ENCODE measurements around the gene MKLN1. TPM values are rescaled to one million over a fixed set of nuclear protein-coding genes. Genes with fewer than 3 reads are reported as not detected.

MKLN1 gene
- total and polyA plus RNA-seq, 2 of the 13 experiments (the other 11 are each of a cell fraction or from before 2014, with no cell fraction given), result 33.6 to 43.5 TPM

- Histone ChIP-seq H3K4me1 (ENCODE audit: insufficient read depth, low read length) (peaks cover 14% of the 10 kb centered on the region), H2AFZ (ENCODE audit: low read length) (no peak overlapping the region), H3K27me3 (ENCODE audit: control insufficient read depth in 1 of 2, insufficient read depth in 2 of 2, low read length in 2 of 2) (no peaks in the 10 kb centered on the region), H3K4me2 (ENCODE audit: low read depth, low read length) (no peak overlapping the region), H3K27ac (ENCODE audit: extremely low read length, insufficient read depth, low read length) (no peak overlapping the region), H3K79me2 (ENCODE audit: insufficient read depth, low read length) (peaks cover 92% of the 10 kb centered on the region), H3K9me3 (ENCODE audit: low read length) (peaks cover 5% of the 10 kb centered on the region), H3K36me3 (replicated peaks in 1 of 2; ENCODE audit: control insufficient read depth in 1 of 2, insufficient read depth in 2 of 2, low read length in 2 of 2) (peaks cover 0 to 18% of the 10 kb centered on the region in 2 experiments; a peak in 2 of 5 replicates), H4K20me1 (ENCODE audit: insufficient read depth, low read length) (peaks cover 57% of the 10 kb centered on the region), H3K9ac (ENCODE audit: insufficient read depth, low read depth, low read length) (no peak overlapping the region), H3K4me3 (replicated peaks in 1 of 3; ENCODE audit: insufficient read depth in 1 of 3, low read depth in 2 of 3, low read length in 3 of 3) (no peak overlapping the region)
- 100% methylated on average over 1 of the region's 1 CpG for WGBS (ENCODE audit: low lambda C conversion rate)
- DNase-seq (ENCODE audit: low spot score), result no peak
- FAIRE-seq, result no peak
- intact Hi-C loops (cut with micrococcal nuclease; ENCODE audit: unreplicated experiment) (no loop called here), in situ Hi-C loops (cut with HindIII; ENCODE audit: extremely low pct_ligation_motif_present, low pct_unique_long_range_greater_than_20kb) (no loop called here)
- TF ChIP-seq RFX5 (IDR thresholded peaks at IDR 0.05; ENCODE audit: low read depth, low read length) (no peak), HOXD1 (CRISPR knock-in tag; IDR thresholded peaks at IDR 0.05) (no peak), ZNF274 (CRISPR knock-in tag; IDR thresholded peaks at IDR 0.05) (no peak), TAF15 (IDR thresholded peaks at IDR 0.05; ENCODE audit: low read depth, low read length, poor library complexity, severe bottlenecking) (no peak), ELF3 (CRISPR knock-in tag; IDR thresholded peaks at IDR 0.05) (no peak), SOX5 (CRISPR knock-in tag; IDR thresholded peaks at IDR 0.05; ENCODE audit: borderline replicate concordance) (no peak), RBM39 (IDR thresholded peaks at IDR 0.05; ENCODE audit: low read depth, low read length, poor library complexity, severe bottlenecking) (no peak), DPF2 (CRISPR knock-in tag; IDR thresholded peaks at IDR 0.05; ENCODE audit: borderline replicate concordance, low read depth) (no peak), ATF3 (CRISPR knock-in tag; IDR thresholded peaks at IDR 0.05) (no peak), REST (IDR thresholded peaks at IDR 0.05; ENCODE audit: borderline replicate concordance in 1 of 2, low read depth in 1 of 2, low read length in 2 of 2) (no peak), MZF1 (CRISPR knock-in tag; IDR thresholded peaks at IDR 0.05; ENCODE audit: borderline replicate concordance) (no peak)
- TF ChIP-seq, protein P1, sequence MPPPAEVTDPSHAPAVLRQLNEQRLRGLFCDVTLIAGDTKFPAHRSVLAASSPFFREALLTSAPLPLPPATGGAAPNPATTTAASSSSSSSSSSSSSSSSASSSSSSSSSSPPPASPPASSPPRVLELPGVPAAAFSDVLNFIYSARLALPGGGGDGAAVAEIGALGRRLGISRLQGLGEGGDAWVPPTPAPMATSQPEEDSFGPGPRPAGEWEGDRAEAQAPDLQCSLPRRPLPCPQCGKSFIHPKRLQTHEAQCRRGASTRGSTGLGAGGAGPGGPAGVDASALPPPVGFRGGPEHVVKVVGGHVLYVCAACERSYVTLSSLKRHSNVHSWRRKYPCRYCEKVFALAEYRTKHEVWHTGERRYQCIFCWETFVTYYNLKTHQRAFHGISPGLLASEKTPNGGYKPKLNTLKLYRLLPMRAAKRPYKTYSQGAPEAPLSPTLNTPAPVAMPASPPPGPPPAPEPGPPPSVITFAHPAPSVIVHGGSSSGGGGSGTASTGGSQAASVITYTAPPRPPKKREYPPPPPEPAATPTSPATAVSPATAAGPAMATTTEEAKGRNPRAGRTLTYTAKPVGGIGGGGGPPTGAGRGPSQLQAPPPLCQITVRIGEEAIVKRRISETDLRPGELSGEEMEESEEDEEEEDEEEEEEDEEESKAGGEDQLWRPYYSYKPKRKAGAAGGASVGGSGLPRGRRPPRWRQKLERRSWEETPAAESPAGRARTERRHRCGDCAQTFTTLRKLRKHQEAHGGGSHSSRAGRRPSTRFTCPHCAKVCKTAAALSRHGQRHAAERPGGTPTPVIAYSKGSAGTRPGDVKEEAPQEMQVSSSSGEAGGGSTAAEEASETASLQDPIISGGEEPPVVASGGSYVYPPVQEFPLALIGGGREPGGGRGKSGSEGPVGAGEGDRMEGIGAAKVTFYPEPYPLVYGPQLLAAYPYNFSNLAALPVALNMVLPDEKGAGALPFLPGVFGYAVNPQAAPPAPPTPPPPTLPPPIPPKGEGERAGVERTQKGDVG (CRISPR knock-in tag; IDR thresholded peaks at IDR 0.05; ENCODE audit: borderline replicate concordance), result no peak
- TF ChIP-seq, protein P2, sequence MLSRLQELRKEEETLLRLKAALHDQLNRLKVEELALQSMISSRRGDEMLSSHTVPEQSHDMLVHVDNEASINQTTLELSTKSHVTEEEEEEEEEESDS (CRISPR knock-in tag; IDR thresholded peaks at IDR 0.05; ENCODE audit: borderline replicate concordance), result no peak
- no peak for ATAC-seq
- ChIA-PET POLR2A (no interaction called here), CTCF (ENCODE audit: low intra/inter-chr PET ratio, low total read pairs) (no interaction called here)
- no TSS peak for BruUV-seq (replicated peaks)
Measured at GRCh38 chr7:131341690-131342089, 14.0 kb downstream of the MKLN1 start.

Data from HepG2 (cell line).